Endothelial cell of umbilical vein (primary cell): ENCODE measurements around the gene MEOX2.

Source experiments
- EZH2 ChIP-seq: IDR thresholded peaks from 2 replicates; pipeline ENCODE4 v1.6.1; 2012; ENCODE audit warnings: borderline replicate concordance, low read depth, mild to moderate bottlenecking, moderate library complexity, low read length, inconsistent platforms; ENCODE audit not compliant: severe bottlenecking
- FOS ChIP-seq: IDR thresholded peaks from 2 replicates; pipeline ENCODE4 v1.6.1; 2011; ENCODE audit warnings: mild to moderate bottlenecking, low read length, moderate library complexity, borderline replicate concordance; ENCODE audit not compliant: insufficient read depth
- GATA2 ChIP-seq: IDR thresholded peaks from 2 replicates; pipeline ENCODE4 v1.7.0; 2011; ENCODE audit warnings: low read depth, mild to moderate bottlenecking, moderate library complexity, mixed read lengths, low read length; ENCODE audit not compliant: insufficient read length, insufficient read depth
- JUN ChIP-seq: IDR thresholded peaks from 2 replicates; pipeline ENCODE4 v1.6.1; 2011; ENCODE audit warnings: borderline replicate concordance, low read depth; ENCODE audit not compliant: insufficient read length, insufficient read depth
- MYC ChIP-seq: IDR thresholded peaks from one replicate; pipeline ENCODE4 v1.6.1; 2011; ENCODE audit warnings: mild to moderate bottlenecking, low read depth, low read length
- POLR2A ChIP-seq: IDR thresholded peaks from 2 replicates; pipeline ENCODE4 v1.6.1; 2012; ENCODE audit warnings: low read depth, mild to moderate bottlenecking, control low read depth, low read length
- POLR2AphosphoS5 ChIP-seq: IDR thresholded peaks from 2 replicates; pipeline ENCODE4 v1.6.1; 2012; ENCODE audit warnings: low read depth, mild to moderate bottlenecking, control low read depth, low read length, moderate library complexity; ENCODE audit not compliant: insufficient read depth
- TF ChIP-seq, protein P1 (sequence below), 2 donors: IDR thresholded peaks; 1 replicate in 1 of 2; 2 replicates in 1 of 2; pipeline ENCODE4 v1.5.1; 2011; ENCODE audit warnings: low read length in 2 of 2, mild to moderate bottlenecking in 2 of 2, moderate library complexity in 2 of 2, control low read depth in 1 of 2, inconsistent platforms in 1 of 2, low read depth in 1 of 2; ENCODE audit not compliant: insufficient read depth in 1 of 2; ENCODE audit errors: extremely low read depth in 1 of 2
- TF ChIP-seq, protein P2 (sequence below): IDR thresholded peaks from 2 replicates; pipeline ENCODE4 v1.6.1; 2011; ENCODE audit not compliant: insufficient read depth, insufficient read length

GRCh38 chr7:15566476-15566875, 120.0 kb downstream of the MEOX2 start:
- TF ChIP-seq POLR2A: no peak
- TF ChIP-seq POLR2AphosphoS5: no peak
- TF ChIP-seq, protein P1, sequence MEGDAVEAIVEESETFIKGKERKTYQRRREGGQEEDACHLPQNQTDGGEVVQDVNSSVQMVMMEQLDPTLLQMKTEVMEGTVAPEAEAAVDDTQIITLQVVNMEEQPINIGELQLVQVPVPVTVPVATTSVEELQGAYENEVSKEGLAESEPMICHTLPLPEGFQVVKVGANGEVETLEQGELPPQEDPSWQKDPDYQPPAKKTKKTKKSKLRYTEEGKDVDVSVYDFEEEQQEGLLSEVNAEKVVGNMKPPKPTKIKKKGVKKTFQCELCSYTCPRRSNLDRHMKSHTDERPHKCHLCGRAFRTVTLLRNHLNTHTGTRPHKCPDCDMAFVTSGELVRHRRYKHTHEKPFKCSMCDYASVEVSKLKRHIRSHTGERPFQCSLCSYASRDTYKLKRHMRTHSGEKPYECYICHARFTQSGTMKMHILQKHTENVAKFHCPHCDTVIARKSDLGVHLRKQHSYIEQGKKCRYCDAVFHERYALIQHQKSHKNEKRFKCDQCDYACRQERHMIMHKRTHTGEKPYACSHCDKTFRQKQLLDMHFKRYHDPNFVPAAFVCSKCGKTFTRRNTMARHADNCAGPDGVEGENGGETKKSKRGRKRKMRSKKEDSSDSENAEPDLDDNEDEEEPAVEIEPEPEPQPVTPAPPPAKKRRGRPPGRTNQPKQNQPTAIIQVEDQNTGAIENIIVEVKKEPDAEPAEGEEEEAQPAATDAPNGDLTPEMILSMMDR (IDR thresholded peaks at IDR 0.05; ENCODE audit: extremely low read depth in 1 of 2, insufficient read depth in 1 of 2, low read depth in 1 of 2, low read length in 2 of 2): no peak
- TF ChIP-seq EZH2: no peak
- TF ChIP-seq, protein P2, sequence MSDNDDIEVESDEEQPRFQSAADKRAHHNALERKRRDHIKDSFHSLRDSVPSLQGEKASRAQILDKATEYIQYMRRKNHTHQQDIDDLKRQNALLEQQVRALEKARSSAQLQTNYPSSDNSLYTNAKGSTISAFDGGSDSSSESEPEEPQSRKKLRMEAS: no peak
- TF ChIP-seq FOS: no peak
- TF ChIP-seq JUN: no peak
- no peak for TF ChIP-seq MYC
- TF ChIP-seq GATA2: no peak
